Hepatocyte (in vitro differentiated cells): ENCODE measurements around the gene HERC5. TPM values are rescaled to one million over a fixed set of nuclear protein-coding genes. Genes with fewer than 3 reads are reported as not detected.
A peak's percentile ranks its signal among the peaks of the same experiment; 100 is the strongest.

ENCODE experiments used
- DNase-seq: peaks from one replicate; pipeline ENCODE4 v3.0.0-alpha.2; 2016; ENCODE audit warnings: low spot score
- H2AFZ ChIP-seq: fragments of 200-600 bp; sonication (generic); 2 replicates; pipeline ENCODE4 v1.6.0; 2016; ENCODE audit warnings: antibody characterized with exemption, mild to moderate bottlenecking
- H3K27ac ChIP-seq: fragments of 200-600 bp; sonication (generic); 2 replicates; pipeline ENCODE4 v1.5.1; 2016; ENCODE audit warnings: mild to moderate bottlenecking
- H3K27me3 ChIP-seq: fragments of 200-600 bp; sonication (generic); 2 replicates; pipeline ENCODE4 v1.6.1; 2016
- H3K36me3 ChIP-seq: fragments of 200-600 bp; sonication (generic); replicated peaks from 2 replicates; pipeline ENCODE4 v1.5.1; 2016; ENCODE audit warnings: low read depth; ENCODE audit not compliant: insufficient read depth
- H3K4me1 ChIP-seq: fragments of 200-600 bp; sonication (generic); 2 replicates; pipeline ENCODE4 v1.5.1; 2016; ENCODE audit warnings: mild to moderate bottlenecking, moderate library complexity; ENCODE audit not compliant: insufficient read depth
- H3K4me2 ChIP-seq: fragments of 200-600 bp; sonication (generic); 2 replicates; pipeline ENCODE4 v1.6.0; 2016
- H3K4me3 ChIP-seq: fragments of 200-600 bp; sonication (generic); 2 replicates; pipeline ENCODE4 v1.5.1; 2016; ENCODE audit warnings: mild to moderate bottlenecking
- H3K79me2 ChIP-seq: fragments of 200-600 bp; sonication (generic); 2 replicates; pipeline ENCODE4 v1.6.0; 2017; ENCODE audit warnings: mild to moderate bottlenecking
- H3K9me2 ChIP-seq: fragments of 200-600 bp; sonication (generic); replicated peaks from 2 replicates; pipeline ENCODE4 v1.6.0; 2017; ENCODE audit warnings: mild to moderate bottlenecking; ENCODE audit not compliant: insufficient read depth
- H3K9me3 ChIP-seq: fragments of 200-600 bp; sonication (generic); 2 replicates; pipeline ENCODE4 v1.5.1; 2016; ENCODE audit warnings: low read depth, mild to moderate bottlenecking
- H4K20me1 ChIP-seq: fragments of 200-600 bp; sonication (generic); 2 replicates; pipeline ENCODE4 v1.6.0; 2016; ENCODE audit warnings: mild to moderate bottlenecking; ENCODE audit not compliant: insufficient read depth, poor library complexity, severe bottlenecking
- EZH2 ChIP-seq: fragments of 200-600 bp; sonication (generic); IDR thresholded peaks from 2 replicates; pipeline ENCODE4 v1.6.1; 2016; ENCODE audit warnings: antibody characterized with exemption, mild to moderate bottlenecking, borderline replicate concordance
- EZH2phosphoT487 ChIP-seq: fragments of 200-600 bp; sonication (generic); IDR thresholded peaks from one replicate; pipeline ENCODE4 v1.6.1; 2018; ENCODE audit warnings: antibody characterized with exemption, mild to moderate bottlenecking, low read depth, moderate library complexity; ENCODE audit not compliant: unreplicated experiment, severe bottlenecking
- WGBS: methylation state at CpG from one replicate; pipeline ENCODE4 v1.1.6; 2016; ENCODE audit warnings: low lambda C conversion rate; ENCODE audit errors: missing lambda C conversion rate; 5-methylcytosine and 5-hydroxymethylcytosine counted together
- polyA plus RNA-seq: library from polyadenylated mRNA; unstranded; fragments of >200 nt; fragmentation: Nextera tagmentation; extraction: Ambion mirVana; gene quantifications from 2 replicates; pipeline ENCODE4 v1.2.1, GENCODE V29; 2016
- total RNA-seq: library from RNA; depleted of rRNA; stranded (reverse); fragments of >200 nt; gene quantifications from 2 replicates; pipeline ENCODE4 v1.2.3, GENCODE V29; 2014
- TF ChIP-seq, protein P1 (sequence below): fragments of 200-600 bp; sonication (generic); IDR thresholded peaks from 2 replicates; pipeline ENCODE4 v1.5.1; 2016; ENCODE audit warnings: antibody characterized with exemption, mild to moderate bottlenecking; ENCODE audit not compliant: poor library complexity

HERC5 gene
- total and polyA plus RNA-seq, 2 experiments from 2014 or later = 1.7 to 2.8 TPM

DNA sequence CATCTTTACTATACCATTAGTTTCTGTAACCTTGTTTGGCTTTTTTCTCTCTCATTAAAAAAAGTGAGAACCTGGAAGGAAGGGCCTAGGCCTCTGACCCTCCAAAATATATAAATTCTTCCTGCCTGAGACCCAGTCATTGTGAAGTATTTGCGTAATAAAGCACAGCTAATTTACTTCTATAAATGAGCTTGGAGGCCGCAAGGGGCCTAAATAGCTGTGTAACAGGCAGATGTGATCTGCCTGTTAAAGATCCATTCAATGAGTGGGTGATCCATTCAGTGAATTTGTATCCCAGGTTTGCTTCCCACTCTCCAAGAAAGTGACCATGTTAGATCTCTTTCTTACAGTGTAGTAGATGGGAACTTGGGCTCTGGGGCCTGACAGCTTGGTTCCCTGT lies 67.3 kb downstream of the HERC5 start:
- H3K9me2 ChIP-seq = no peaks in the 10 kb centered on the region
- TF ChIP-seq EZH2phosphoT487 = no peak
- no peak for TF ChIP-seq EZH2
- TF ChIP-seq, protein P1, sequence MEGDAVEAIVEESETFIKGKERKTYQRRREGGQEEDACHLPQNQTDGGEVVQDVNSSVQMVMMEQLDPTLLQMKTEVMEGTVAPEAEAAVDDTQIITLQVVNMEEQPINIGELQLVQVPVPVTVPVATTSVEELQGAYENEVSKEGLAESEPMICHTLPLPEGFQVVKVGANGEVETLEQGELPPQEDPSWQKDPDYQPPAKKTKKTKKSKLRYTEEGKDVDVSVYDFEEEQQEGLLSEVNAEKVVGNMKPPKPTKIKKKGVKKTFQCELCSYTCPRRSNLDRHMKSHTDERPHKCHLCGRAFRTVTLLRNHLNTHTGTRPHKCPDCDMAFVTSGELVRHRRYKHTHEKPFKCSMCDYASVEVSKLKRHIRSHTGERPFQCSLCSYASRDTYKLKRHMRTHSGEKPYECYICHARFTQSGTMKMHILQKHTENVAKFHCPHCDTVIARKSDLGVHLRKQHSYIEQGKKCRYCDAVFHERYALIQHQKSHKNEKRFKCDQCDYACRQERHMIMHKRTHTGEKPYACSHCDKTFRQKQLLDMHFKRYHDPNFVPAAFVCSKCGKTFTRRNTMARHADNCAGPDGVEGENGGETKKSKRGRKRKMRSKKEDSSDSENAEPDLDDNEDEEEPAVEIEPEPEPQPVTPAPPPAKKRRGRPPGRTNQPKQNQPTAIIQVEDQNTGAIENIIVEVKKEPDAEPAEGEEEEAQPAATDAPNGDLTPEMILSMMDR = no peak
- H3K27me3 ChIP-seq = no peaks in the 10 kb centered on the region
- peaks cover 15% of the 10 kb centered on the region for H3K4me1 ChIP-seq
- peak overlapping the region; percentile 95 for H3K4me3 ChIP-seq
- H3K9me3 ChIP-seq = no peaks in the 10 kb centered on the region
- peak overlapping the region; percentile 75 for H3K4me2 ChIP-seq
- peak overlapping the region; percentile 96 for H3K27ac ChIP-seq
- peaks cover 35% of the 10 kb centered on the region for H3K79me2 ChIP-seq
- 76% methylated on average over 2 of the region's 2 CpGs for WGBS
- no peak for DNase-seq
- peaks cover 13% of the 10 kb centered on the region for H4K20me1 ChIP-seq
- H3K36me3 ChIP-seq = no peaks in the 10 kb centered on the region
- peak overlapping the region; percentile 95 for H2AFZ ChIP-seq

DNA sequence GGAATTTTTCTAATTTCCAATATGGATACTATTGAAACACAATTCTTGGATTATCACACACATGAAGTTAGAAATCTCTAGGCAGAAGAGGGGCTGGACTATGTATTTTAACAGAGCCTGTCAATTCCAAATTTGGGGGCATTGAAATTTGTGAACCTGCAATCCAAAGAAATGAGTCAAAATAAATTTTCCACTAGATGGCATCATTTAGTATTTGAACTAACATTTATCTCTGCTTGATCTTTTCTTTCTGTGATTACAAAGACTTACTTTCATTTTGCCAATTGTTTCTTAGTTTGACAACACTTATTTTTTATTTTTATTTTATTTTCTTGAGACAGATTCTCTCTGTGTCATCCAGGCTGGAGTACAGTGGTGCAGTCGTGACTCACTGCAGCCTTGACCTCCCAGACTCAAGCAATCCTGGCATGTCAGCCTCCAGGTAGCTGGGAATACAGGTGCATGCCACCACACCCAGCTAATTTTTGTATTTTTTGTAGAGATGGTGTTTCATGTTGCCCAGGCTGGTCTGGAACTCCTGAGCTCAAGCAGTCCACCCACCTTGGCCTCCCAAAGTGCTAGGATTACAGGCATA lies 69.4 kb downstream of the HERC5 start:
- 68% methylated on average over 1 of the region's 1 CpG for WGBS

DNA sequence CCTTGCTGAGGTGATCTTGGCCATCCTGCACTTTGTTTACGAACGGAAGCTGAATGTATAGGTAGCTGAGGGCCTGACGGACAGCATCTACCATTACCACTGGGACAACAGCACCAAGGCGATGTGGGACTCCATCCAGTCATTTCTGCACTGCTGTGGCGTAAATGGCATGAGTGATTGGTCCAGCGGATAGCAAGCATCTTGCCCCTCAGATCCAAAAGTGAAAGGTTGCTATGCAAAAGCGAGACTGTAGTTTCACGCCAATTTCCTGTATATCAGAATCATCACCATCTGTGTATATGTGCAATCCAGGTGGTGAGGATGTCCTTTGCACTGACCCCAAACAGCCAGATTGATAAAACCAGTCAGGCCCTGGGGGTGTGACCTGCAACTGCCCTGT lies 70.9 kb downstream of the HERC5 start:
- H3K9me3 ChIP-seq = no peaks in the 10 kb centered on the region
- no peak for DNase-seq
- H3K9me2 ChIP-seq = no peaks in the 10 kb centered on the region
- WGBS = 95% methylated on average over 8 of the region's 8 CpGs
- H2AFZ ChIP-seq = no peak overlapping the region
- H4K20me1 ChIP-seq = no peaks in the 10 kb centered on the region
- H3K27me3 ChIP-seq = no peaks in the 10 kb centered on the region
- no peak overlapping the region for H3K4me2 ChIP-seq
- peaks cover 16% of the 10 kb centered on the region for H3K79me2 ChIP-seq
- TF ChIP-seq EZH2 (no peak), EZH2phosphoT487 (no peak)
- TF ChIP-seq, protein P1 = no peak
- H3K4me3 ChIP-seq = no peak overlapping the region
- H3K36me3 ChIP-seq = no peaks in the 10 kb centered on the region
- H3K4me1 ChIP-seq = peaks cover 8% of the 10 kb centered on the region
- no peak overlapping the region for H3K27ac ChIP-seq

More for the DNA sequence above, 69.4 kb downstream of the HERC5 start:
- Histone ChIP-seq H3K79me2 (peaks cover 30% of the 10 kb centered on the region), H4K20me1 (peaks cover 11% of the 10 kb centered on the region), H3K9me3 (no peaks in the 10 kb centered on the region), H3K27ac (no peak overlapping the region), H2AFZ (no peak overlapping the region), H3K4me3 (no peak overlapping the region), H3K36me3 (no peaks in the 10 kb centered on the region), H3K4me1 (peaks cover 15% of the 10 kb centered on the region), H3K9me2 (no peaks in the 10 kb centered on the region), H3K27me3 (no peaks in the 10 kb centered on the region), H3K4me2 (no peak overlapping the region)
- TF ChIP-seq EZH2phosphoT487 = no peak
- TF ChIP-seq EZH2 = no peak
- TF ChIP-seq, protein P1 = peak; percentile 50
- DNase-seq = no peak
